AG09319 (cell line): ENCODE results near the gene OLFM2.

Experiments used
- DNase-seq: peaks from one replicate; pipeline ENCODE4 v3.0.0-alpha.2; 2010; ENCODE audit warnings: low read depth; ENCODE audit errors: extremely low read depth
- CTCF ChIP-seq: IDR thresholded peaks from 2 replicates; pipeline ENCODE4 v1.5.1; 2011; ENCODE audit warnings: low read depth, mild to moderate bottlenecking, inconsistent platforms, low read length, moderate library complexity

Gene OLFM2

GRCh38 chr19:9858766-9859165, 77.5 kb downstream of the OLFM2 start:
- DNase-seq, result no peak
- TF ChIP-seq CTCF, result no peak

GRCh38 chr19:9857920-9858746, 78.2 kb downstream of the OLFM2 start:
- DNase-seq, result no peak
- TF ChIP-seq CTCF, result no peak

- DNase-seq, result no peak
- TF ChIP-seq CTCF, result no peak
These were observed 79.1 kb downstream of the OLFM2 start for GRCh38 chr19:9857076-9857721.

GRCh38 chr19:9856609-9857008, 79.7 kb downstream of the OLFM2 start:
- DNase-seq, result no peak
- no peak for TF ChIP-seq CTCF

- no peak for TF ChIP-seq CTCF
- DNase-seq, result no peak
These were observed 82.0 kb downstream of the OLFM2 start for GRCh38 chr19:9854282-9854846.

GRCh38 chr19:9850235-9850959, 85.9 kb downstream of the OLFM2 start:
- TF ChIP-seq CTCF, result no peak
- DNase-seq, result no peak
